Common myeloid progenitor, CD34-positive (primary cell): ENCODE data around the gene ACO2.

Experiments
- CTCF ChIA-PET: fragments of 350-600 bp; sonication (Branson Sonifier 250); formaldehyde crosslinking; loops from one replicate; lab custom pipeline; 2021; ENCODE audit warnings: antibody characterized with exemption; lab: Charles Lee
- POLR2A ChIA-PET: fragments of 350-600 bp; sonication (Branson Sonifier 250); formaldehyde crosslinking; loops from one replicate; lab custom pipeline; 2021; ENCODE audit warnings: antibody characterized with exemption; lab: Charles Lee
- DNase-seq, 3 donors: peaks; one replicate each; pipeline versions ENCODE4 v3.0.0 to v3.0.0-alpha.2; 2013
- H3K27ac ChIP-seq, 2 experiments: 1 replicate in 1 of 2; 2 replicates in 1 of 2; pipeline ENCODE4 v1.7.0; 2013; ENCODE audit warnings: inconsistent platforms in 2 of 2, low read length in 2 of 2, mild to moderate bottlenecking in 2 of 2, low read depth in 1 of 2, moderate library complexity in 1 of 2; ENCODE audit not compliant: severe bottlenecking in 2 of 2, insufficient read depth in 1 of 2, poor library complexity in 1 of 2
- H3K27me3 ChIP-seq, 5 experiments: replicated peaks in 2 of 5; 1 replicate in 3 of 5; 2 replicates in 2 of 5; pipeline versions ENCODE4 v1.6.1 to v1.7.0; 2013; ENCODE audit warnings: low read length in 4 of 5, mild to moderate bottlenecking in 2 of 5, moderate library complexity in 2 of 5, inconsistent platforms in 1 of 5; ENCODE audit not compliant: insufficient read depth in 5 of 5, control insufficient read depth in 4 of 5
- H3K36me3 ChIP-seq, 4 experiments: 1 replicate in 2 of 4; 2 replicates in 2 of 4; pipeline versions ENCODE4 v1.6.1 to v1.7.0; 2013; ENCODE audit warnings: low read length in 3 of 4, control low read depth in 1 of 4, mild to moderate bottlenecking in 1 of 4; ENCODE audit not compliant: control insufficient read depth in 4 of 4, insufficient read depth in 4 of 4
- H3K4me1 ChIP-seq, 4 experiments: 1 replicate in 3 of 4; 2 replicates in 1 of 4; pipeline versions ENCODE4 v1.6.1 to v1.7.1; 2013; ENCODE audit warnings: low read length in 3 of 4, mild to moderate bottlenecking in 3 of 4, control low read depth in 1 of 4, inconsistent platforms in 1 of 4, moderate library complexity in 1 of 4; ENCODE audit not compliant: control insufficient read depth in 4 of 4, insufficient read depth in 4 of 4; ENCODE audit errors: control extremely low read depth in 1 of 4
- H3K4me3 ChIP-seq, 7 experiments: 1 replicate in 4 of 7; 2 replicates in 3 of 7; pipeline versions ENCODE4 v1.5.1 to v1.7.0; 2013; ENCODE audit warnings: mild to moderate bottlenecking in 7 of 7, low read length in 6 of 7, moderate library complexity in 6 of 7, inconsistent platforms in 2 of 7, low read depth in 2 of 7, control low read depth in 1 of 7; ENCODE audit not compliant: insufficient read depth in 4 of 7, control insufficient read depth in 1 of 7; ENCODE audit errors: extremely low read depth in 1 of 7
- H3K9me3 ChIP-seq, 5 experiments: 1 replicate in 4 of 5; 2 replicates in 1 of 5; pipeline versions ENCODE4 v1.6.1 to v1.7.1; 2013; ENCODE audit warnings: low read length in 4 of 5, mild to moderate bottlenecking in 2 of 5, inconsistent platforms in 1 of 5, low read depth in 1 of 5, moderate library complexity in 1 of 5; ENCODE audit not compliant: control insufficient read depth in 4 of 5, insufficient read depth in 2 of 5; ENCODE audit errors: control extremely low read depth in 1 of 5
- whole genome bisulfite sequencing: methylation state at CpG from one replicate; pipeline ENCODE4 v1.1.5; 2013; ENCODE audit not compliant: insufficient coverage; 5-methylcytosine and 5-hydroxymethylcytosine counted together

The ACO2 gene

GRCh38 chr22:41526226-41526829, 57.4 kb downstream of the ACO2 start:
- peaks cover 0 to 15% (median 14%) of the 10 kb centered on the region in 4 experiments for H3K4me1 ChIP-seq
- H3K9me3 ChIP-seq: no peaks in the 10 kb centered on the region
- CTCF ChIA-PET: interaction anchor here (0.7 to 5.9 kb wide), 16 partner anchors 8 to 151 kb away, joined by 3 to 76 read pairs (median 3); partner anchors contain the start of gene POLR3H
- H3K27me3 ChIP-seq: no peaks in the 10 kb centered on the region
- POLR2A ChIA-PET: no interaction called here
- no peak overlapping the region for H3K4me3 ChIP-seq
- peaks cover 13 to 86% (median 53%) of the 10 kb centered on the region in 4 experiments for H3K36me3 ChIP-seq
- DNase-seq: no peak
- WGBS: 83% methylated on average over 8 of the region's 12 CpGs
- H3K27ac ChIP-seq: peak overlapping the region in 1 of 2 experiments; percentile 19

GRCh38 chr22:41526830-41527799, 58.2 kb downstream of the ACO2 start:
- ChIA-PET CTCF (interaction anchor here (0.7 to 5.9 kb wide), 18 partner anchors 9 to 152 kb away, joined by 3 to 76 read pairs (median 3); partner anchors contain the start of gene POLR3H), POLR2A (no interaction called here)
- 90% methylated on average over 29 of the region's 32 CpGs for WGBS
- Histone ChIP-seq H3K9me3 (no peaks in the 10 kb centered on the region), H3K27me3 (no peaks in the 10 kb centered on the region), H3K4me3 (no peak overlapping the region), H3K4me1 (peaks cover 0 to 15% (median 14%) of the 10 kb centered on the region in 4 experiments), H3K27ac (no peak overlapping the region), H3K36me3 (peaks cover 13 to 94% (median 59%) of the 10 kb centered on the region in 4 experiments)
- DNase-seq: peak; percentile 57 to 64 (median 61)

GRCh38 chr22:41528132-41528766, 59.3 kb downstream of the ACO2 start:
- no peak overlapping the region for H3K4me3 ChIP-seq
- POLR2A ChIA-PET: no interaction called here
- peaks cover 18 to 96% (median 63%) of the 10 kb centered on the region in 4 experiments for H3K36me3 ChIP-seq
- H3K9me3 ChIP-seq: no peaks in the 10 kb centered on the region
- peaks cover 0 to 15% (median 14%) of the 10 kb centered on the region in 4 experiments for H3K4me1 ChIP-seq
- no peaks in the 10 kb centered on the region for H3K27me3 ChIP-seq
- CTCF ChIA-PET: interaction anchor here (1.4 to 5.9 kb wide), 5 partner anchors 10 to 125 kb away, joined by 3 to 76 read pairs (median 8); no protein-coding TSS in a partner anchor
- H3K27ac ChIP-seq: no peak overlapping the region
- 85% methylated on average over 12 of the region's 16 CpGs for WGBS
- DNase-seq: no peak

GRCh38 chr22:41528938-41529561, 60.1 kb downstream of the ACO2 start:
- ChIA-PET POLR2A (no interaction called here), CTCF (interaction anchor here (3.2 to 5.9 kb wide), 2 partner anchors 11 to 126 kb away, joined by 17 to 76 read pairs; no protein-coding TSS in a partner anchor)
- H3K4me3 ChIP-seq: no peak overlapping the region
- H3K36me3 ChIP-seq: peaks cover 17 to 94% (median 61%) of the 10 kb centered on the region in 4 experiments
- H3K9me3 ChIP-seq: no peaks in the 10 kb centered on the region
- H3K4me1 ChIP-seq: peaks cover 0 to 12% (median 11%) of the 10 kb centered on the region in 4 experiments
- 95% methylated on average over 9 of the region's 13 CpGs for WGBS
- no peak overlapping the region for H3K27ac ChIP-seq
- DNase-seq: no peak
- no peaks in the 10 kb centered on the region for H3K27me3 ChIP-seq

GRCh38 chr22:41530890-41531714, 62.2 kb downstream of the ACO2 start:
- H3K9me3 ChIP-seq: no peaks in the 10 kb centered on the region
- ChIA-PET CTCF (interaction anchor here (0.9 to 2.5 kb wide), 5 partner anchors 14 to 129 kb away, joined by 3 to 9 read pairs (median 6); no protein-coding TSS in a partner anchor), POLR2A (no interaction called here)
- H3K4me1 ChIP-seq: no peaks in the 10 kb centered on the region
- no peak for DNase-seq
- H3K27me3 ChIP-seq: no peaks in the 10 kb centered on the region
- peaks cover 18 to 77% (median 52%) of the 10 kb centered on the region in 4 experiments for H3K36me3 ChIP-seq
- 99% methylated on average over 15 of the region's 18 CpGs for WGBS
- H3K27ac ChIP-seq: no peak overlapping the region
- H3K4me3 ChIP-seq: no peak overlapping the region
